OCI-LY1 (cell line): ENCODE data around the gene UBE2F.

Source experiments
- H2AFZ ChIP-seq: fragments of 200-600 bp; sonication (generic), shearing (Covaris generic); 2 replicates; pipeline ENCODE4 v1.6.0; 2014; ENCODE audit warnings: antibody characterized with exemption, mild to moderate bottlenecking, low read length
- H3F3A ChIP-seq: fragments of 200-600 bp; sonication (generic), shearing (Covaris generic); 2 replicates; pipeline ENCODE4 v1.6.0; 2014; ENCODE audit warnings: mild to moderate bottlenecking, antibody characterized with exemption, low read length, moderate library complexity; ENCODE audit not compliant: insufficient read depth
- H3K27ac ChIP-seq: fragments of 200-600 bp; sonication (generic); 2 replicates; pipeline ENCODE4 v1.5.1; 2014; ENCODE audit warnings: low read length, mixed run types, mild to moderate bottlenecking, low read depth; ENCODE audit not compliant: poor library complexity, severe bottlenecking
- H3K27me3 ChIP-seq: fragments of 200-600 bp; sonication (generic); 2 replicates; pipeline ENCODE4 v1.6.0; 2014; ENCODE audit warnings: antibody characterized with exemption, mild to moderate bottlenecking, low read length, moderate library complexity; ENCODE audit not compliant: insufficient read depth
- H3K36me3 ChIP-seq: fragments of 200-600 bp; sonication (generic); 2 replicates; pipeline ENCODE4 v1.6.1; 2014; ENCODE audit warnings: mild to moderate bottlenecking, antibody characterized with exemption, low read length, moderate library complexity, mixed read lengths; ENCODE audit not compliant: insufficient read depth
- H3K4me1 ChIP-seq: fragments of 200-600 bp; sonication (generic); 2 replicates; pipeline ENCODE4 v1.5.1; 2014; ENCODE audit warnings: mild to moderate bottlenecking, low read length, moderate library complexity; ENCODE audit not compliant: insufficient read depth, severe bottlenecking
- H3K4me2 ChIP-seq: fragments of 200-600 bp; sonication (generic), shearing (Covaris generic); 2 replicates; pipeline ENCODE4 v1.6.1; 2014; ENCODE audit warnings: low read length
- H3K4me3 ChIP-seq: fragments of 200-600 bp; sonication (generic); 2 replicates; pipeline ENCODE4 v1.5.1; 2014; ENCODE audit warnings: low read length, low read depth, mild to moderate bottlenecking, mixed read lengths; ENCODE audit not compliant: poor library complexity, severe bottlenecking
- H3K79me2 ChIP-seq: fragments of 200-600 bp; shearing (Covaris generic); 2 replicates; pipeline ENCODE4 v1.6.1; 2016; ENCODE audit warnings: mixed run types, low read length, mixed read lengths; ENCODE audit not compliant: insufficient read depth
- H3K9ac ChIP-seq: fragments of 200-600 bp; sonication (generic), shearing (Covaris generic); 2 replicates; pipeline ENCODE4 v1.6.1; 2014; ENCODE audit warnings: mild to moderate bottlenecking, low read length, mixed read lengths
- H3K9me2 ChIP-seq: fragments of 200-600 bp; sonication (generic), shearing (Covaris generic); 2 replicates; pipeline ENCODE4 v1.6.1; 2014; ENCODE audit warnings: low read depth, mild to moderate bottlenecking, low read length, mixed read lengths
- H3K9me3 ChIP-seq: fragments of 200-600 bp; shearing (Covaris generic); 2 replicates; pipeline ENCODE4 v1.6.1; 2014; ENCODE audit warnings: low read length, mixed read lengths
- H4K20me1 ChIP-seq: fragments of 200-600 bp; sonication (generic), shearing (Covaris generic); 2 replicates; pipeline ENCODE4 v1.6.0; 2016; ENCODE audit warnings: mild to moderate bottlenecking, low read length; ENCODE audit not compliant: insufficient read depth
- EZH2 ChIP-seq: fragments of 200-600 bp; sonication (generic), shearing (Covaris generic); IDR thresholded peaks from 2 replicates; pipeline ENCODE4 v1.8.0; 2017; ENCODE audit warnings: borderline replicate concordance, mixed run types, mild to moderate bottlenecking, antibody characterized with exemption, low read length, moderate library complexity, mixed read lengths
- TF ChIP-seq, protein P1 (sequence below): fragments of 200-600 bp; sonication (generic), shearing (Covaris generic); IDR thresholded peaks from 2 replicates; pipeline ENCODE4 v1.5.1; 2017; ENCODE audit warnings: mild to moderate bottlenecking, antibody characterized with exemption, low read length, moderate library complexity, mixed read lengths

The UBE2F gene

GRCh38 chr2:238010572-238010971, 43.8 kb downstream of the UBE2F start:
- no peaks in the 10 kb centered on the region for H3K36me3 ChIP-seq
- H3K4me2 ChIP-seq: no peak overlapping the region
- no peak overlapping the region for H3K9ac ChIP-seq
- H3K4me1 ChIP-seq: peaks cover 7% of the 10 kb centered on the region
- no peak overlapping the region for H3K4me3 ChIP-seq
- H3K9me2 ChIP-seq: no peaks in the 10 kb centered on the region
- H3K27ac ChIP-seq: no peak overlapping the region
- no peaks in the 10 kb centered on the region for H3K27me3 ChIP-seq
- no peaks in the 10 kb centered on the region for H3K79me2 ChIP-seq
- H4K20me1 ChIP-seq: no peaks in the 10 kb centered on the region
- no peaks in the 10 kb centered on the region for H3K9me3 ChIP-seq
- H3F3A ChIP-seq: no peaks in the 10 kb centered on the region
- H2AFZ ChIP-seq: no peak overlapping the region
- TF ChIP-seq, protein P1, sequence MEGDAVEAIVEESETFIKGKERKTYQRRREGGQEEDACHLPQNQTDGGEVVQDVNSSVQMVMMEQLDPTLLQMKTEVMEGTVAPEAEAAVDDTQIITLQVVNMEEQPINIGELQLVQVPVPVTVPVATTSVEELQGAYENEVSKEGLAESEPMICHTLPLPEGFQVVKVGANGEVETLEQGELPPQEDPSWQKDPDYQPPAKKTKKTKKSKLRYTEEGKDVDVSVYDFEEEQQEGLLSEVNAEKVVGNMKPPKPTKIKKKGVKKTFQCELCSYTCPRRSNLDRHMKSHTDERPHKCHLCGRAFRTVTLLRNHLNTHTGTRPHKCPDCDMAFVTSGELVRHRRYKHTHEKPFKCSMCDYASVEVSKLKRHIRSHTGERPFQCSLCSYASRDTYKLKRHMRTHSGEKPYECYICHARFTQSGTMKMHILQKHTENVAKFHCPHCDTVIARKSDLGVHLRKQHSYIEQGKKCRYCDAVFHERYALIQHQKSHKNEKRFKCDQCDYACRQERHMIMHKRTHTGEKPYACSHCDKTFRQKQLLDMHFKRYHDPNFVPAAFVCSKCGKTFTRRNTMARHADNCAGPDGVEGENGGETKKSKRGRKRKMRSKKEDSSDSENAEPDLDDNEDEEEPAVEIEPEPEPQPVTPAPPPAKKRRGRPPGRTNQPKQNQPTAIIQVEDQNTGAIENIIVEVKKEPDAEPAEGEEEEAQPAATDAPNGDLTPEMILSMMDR: no peak
- no peak for TF ChIP-seq EZH2

- no peaks in the 10 kb centered on the region for H3K9me2 ChIP-seq
- no peak overlapping the region for H3K9ac ChIP-seq
- no peaks in the 10 kb centered on the region for H3K27me3 ChIP-seq
- H3K79me2 ChIP-seq: no peaks in the 10 kb centered on the region
- H3K9me3 ChIP-seq: no peaks in the 10 kb centered on the region
- TF ChIP-seq EZH2: no peak
- TF ChIP-seq, protein P1: no peak
- no peak overlapping the region for H2AFZ ChIP-seq
- no peaks in the 10 kb centered on the region for H4K20me1 ChIP-seq
- no peak overlapping the region for H3K4me2 ChIP-seq
- no peak overlapping the region for H3K4me3 ChIP-seq
- no peak overlapping the region for H3K27ac ChIP-seq
- peaks cover 7% of the 10 kb centered on the region for H3K4me1 ChIP-seq
- H3F3A ChIP-seq: no peaks in the 10 kb centered on the region
- no peaks in the 10 kb centered on the region for H3K36me3 ChIP-seq
Observed at GRCh38 chr2:238013806-238014205, 47.0 kb downstream of the UBE2F start.

DNA sequence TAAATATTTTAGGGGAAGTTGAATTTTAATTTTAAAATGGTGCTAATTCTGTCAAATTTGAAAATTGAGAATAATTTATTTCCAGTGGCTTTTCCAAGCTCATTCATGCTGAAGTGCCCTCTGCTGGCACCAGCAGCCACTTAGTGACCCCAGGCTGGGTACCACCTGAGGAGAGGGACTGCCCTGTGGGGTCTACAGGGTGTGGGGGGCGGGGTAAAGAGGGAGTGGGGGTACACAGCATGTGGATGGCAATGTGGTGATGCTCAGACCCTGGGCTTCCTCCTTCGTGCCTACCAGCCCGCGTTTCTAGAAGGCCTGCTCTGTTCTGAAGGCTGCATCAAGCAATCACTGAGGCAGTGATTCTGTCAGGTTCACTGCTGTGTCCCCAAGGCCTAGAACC, 48.9 kb downstream of the UBE2F start:
- Histone ChIP-seq H3K36me3 (no peaks in the 10 kb centered on the region), H4K20me1 (no peaks in the 10 kb centered on the region), H3K79me2 (no peaks in the 10 kb centered on the region), H3K27me3 (no peaks in the 10 kb centered on the region), H2AFZ (no peak overlapping the region), H3K4me1 (no peaks in the 10 kb centered on the region), H3F3A (no peaks in the 10 kb centered on the region), H3K27ac (no peak overlapping the region), H3K4me2 (no peak overlapping the region), H3K9ac (no peak overlapping the region), H3K9me2 (no peaks in the 10 kb centered on the region), H3K4me3 (no peak overlapping the region), H3K9me3 (no peaks in the 10 kb centered on the region)
- TF ChIP-seq, protein P1: peak; percentile 33; the same call in 1 of the 2 replicates
- no peak for TF ChIP-seq EZH2
